ENCODE data around the gene ARHGAP25.

DNA sequence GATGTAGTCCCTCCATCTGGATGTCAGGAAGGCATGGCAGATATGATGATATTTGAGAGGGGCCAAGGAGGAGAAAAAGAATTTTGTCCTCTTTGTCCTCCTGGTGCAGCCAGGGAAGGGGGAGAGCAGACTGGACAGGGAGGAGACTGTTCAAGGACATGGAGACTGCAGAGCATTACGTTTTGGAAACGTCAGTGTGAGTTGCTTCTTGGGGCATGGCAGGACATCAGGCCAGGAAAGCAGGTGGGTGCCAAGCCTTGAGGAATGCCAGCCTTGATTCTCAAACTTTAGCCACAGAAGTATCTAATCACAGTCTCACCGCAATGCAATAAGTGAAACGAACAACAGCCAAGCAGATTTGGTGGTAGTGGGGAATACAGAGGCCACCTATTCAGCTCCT lies 70.4 kb downstream of the ARHGAP25 start:
- no peak for TF ChIP-seq EP300 (IDR thresholded peaks at IDR 0.05; ENCODE audit: low read depth)
- TF ChIP-seq, protein P1, sequence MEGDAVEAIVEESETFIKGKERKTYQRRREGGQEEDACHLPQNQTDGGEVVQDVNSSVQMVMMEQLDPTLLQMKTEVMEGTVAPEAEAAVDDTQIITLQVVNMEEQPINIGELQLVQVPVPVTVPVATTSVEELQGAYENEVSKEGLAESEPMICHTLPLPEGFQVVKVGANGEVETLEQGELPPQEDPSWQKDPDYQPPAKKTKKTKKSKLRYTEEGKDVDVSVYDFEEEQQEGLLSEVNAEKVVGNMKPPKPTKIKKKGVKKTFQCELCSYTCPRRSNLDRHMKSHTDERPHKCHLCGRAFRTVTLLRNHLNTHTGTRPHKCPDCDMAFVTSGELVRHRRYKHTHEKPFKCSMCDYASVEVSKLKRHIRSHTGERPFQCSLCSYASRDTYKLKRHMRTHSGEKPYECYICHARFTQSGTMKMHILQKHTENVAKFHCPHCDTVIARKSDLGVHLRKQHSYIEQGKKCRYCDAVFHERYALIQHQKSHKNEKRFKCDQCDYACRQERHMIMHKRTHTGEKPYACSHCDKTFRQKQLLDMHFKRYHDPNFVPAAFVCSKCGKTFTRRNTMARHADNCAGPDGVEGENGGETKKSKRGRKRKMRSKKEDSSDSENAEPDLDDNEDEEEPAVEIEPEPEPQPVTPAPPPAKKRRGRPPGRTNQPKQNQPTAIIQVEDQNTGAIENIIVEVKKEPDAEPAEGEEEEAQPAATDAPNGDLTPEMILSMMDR (IDR thresholded peaks at IDR 0.05): no peak
